Uterus (tissue), 4 donors: Measurements from ENCODE around the gene CRELD1. TPM values are rescaled to one million over a fixed set of nuclear protein-coding genes. Genes with fewer than 3 reads are reported as not detected.

Experiments used
- DNase-seq, 2 donors: peaks; one replicate each; pipeline ENCODE4 v3.0.0-alpha.2; 2019 to 2020
- H3K27ac ChIP-seq, 2 donors: fragments of 200-600 bp; sonication (generic); 1 replicate in 1 of 2; 2 replicates in 1 of 2; pipeline ENCODE4 v1.5.1; 2016 to 2018
- H3K27me3 ChIP-seq, 2 donors: fragments of 200-600 bp; sonication (generic); one replicate each; pipeline ENCODE4 v1.5.1; 2018 to 2019; ENCODE audit warnings: control low read depth in 1 of 2
- H3K36me3 ChIP-seq, 2 donors: fragments of 200-600 bp; sonication (generic); one replicate each; pipeline ENCODE4 v1.5.1; 2019; ENCODE audit warnings: control low read depth in 1 of 2
- H3K4me1 ChIP-seq, 2 donors: fragments of 200-600 bp; sonication (generic); one replicate each; pipeline ENCODE4 v1.5.1; 2018 to 2019; ENCODE audit warnings: control low read depth in 1 of 2
- H3K4me3 ChIP-seq, 2 donors: fragments of 200-600 bp; sonication (generic); 1 replicate in 1 of 2; 2 replicates in 1 of 2; pipeline ENCODE4 v1.5.1; 2018 to 2019; ENCODE audit warnings: mild to moderate bottlenecking in 1 of 2
- H3K9me3 ChIP-seq, 2 donors: fragments of 200-600 bp; sonication (generic); one replicate each; pipeline ENCODE4 v1.5.1; 2019; ENCODE audit warnings: control low read depth in 1 of 2
- CTCF ChIP-seq, 4 experiments: fragments of 200-600 bp in 2 of 4; fragments of 450-650 bp in 2 of 4; sonication (generic) in 2 of 4; IDR thresholded peaks; one replicate each; pipeline ENCODE4 v1.5.1; 2016 to 2019; ENCODE audit warnings: antibody characterized with exemption in 4 of 4, mild to moderate bottlenecking in 2 of 4, moderate library complexity in 1 of 4
- POLR2A ChIP-seq, 2 donors: fragments of 450-650 bp; IDR thresholded peaks; one replicate each; pipeline ENCODE4 v1.6.1; 2016; ENCODE audit warnings: antibody characterized with exemption in 2 of 2, mild to moderate bottlenecking in 1 of 2, moderate library complexity in 1 of 2
- intact Hi-C: fragments of 100-400 bp; cut with DNase I; formaldehyde crosslinking; loops from one replicate; pipeline ENCODE4 v1.15.1; 2023; ENCODE audit warnings: low total_unique reads
- total RNA-seq, 4 donors: library from RNA; depleted of rRNA in 3 of 4; stranded (reverse); fragments of >200 nt in 3 of 4; gene quantifications; one replicate each; pipeline versions ENCODE4 v1.1.0 to v1.2.4, GENCODE V29; 2014 to 2023
- donor health status: DM: yes; HTN: yes; CAD: no.

CRELD1 gene
- total RNA-seq, 4 donors from 2014 or later = 20.4 to 38.8 (median 29.1) TPM

- no peaks in the 10 kb centered on the region for H3K9me3 ChIP-seq
- DNase-seq = no peak
- no peak overlapping the region for H3K4me3 ChIP-seq
- H3K36me3 ChIP-seq = no peaks in the 10 kb centered on the region
- peaks cover 0 to 3% of the 10 kb centered on the region in 2 donors for H3K4me1 ChIP-seq
- intact Hi-C loops = loop anchor here (10.0 kb wide), 1 partner anchor 45 kb away; no protein-coding TSS in a partner anchor
- TF ChIP-seq CTCF (IDR thresholded peaks at IDR 0.05) (no peak), POLR2A (IDR thresholded peaks at IDR 0.05) (no peak)
- no peak overlapping the region for H3K27ac ChIP-seq
- no peaks in the 10 kb centered on the region for H3K27me3 ChIP-seq
Observed at GRCh38 chr3:9909221-9910013, 24.2 kb upstream of the CRELD1 start.

DNA sequence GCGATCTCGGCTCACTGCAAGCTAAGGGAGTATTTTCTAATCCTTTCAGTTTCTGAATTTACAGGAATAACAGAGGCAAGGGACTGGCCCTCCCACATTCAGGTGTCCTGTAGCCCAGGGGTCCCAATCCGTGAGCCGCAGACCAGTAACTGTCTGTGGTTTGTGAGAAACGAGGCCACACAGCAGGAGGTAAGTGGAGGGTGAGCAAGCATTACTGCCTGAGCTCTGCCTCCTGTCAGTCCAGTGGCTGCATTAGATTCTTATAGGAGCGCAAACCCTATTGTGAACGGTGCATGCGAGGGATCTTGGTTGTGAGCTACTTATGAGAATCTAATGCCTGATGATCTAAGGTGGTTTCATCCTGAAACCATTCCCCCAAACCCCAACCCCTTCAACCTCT is 21.8 kb upstream of the CRELD1 start:
- TF ChIP-seq CTCF (IDR thresholded peaks at IDR 0.05) (no peak), POLR2A (IDR thresholded peaks at IDR 0.05) (no peak)
- H3K4me1 ChIP-seq = peaks cover 0 to 8% of the 10 kb centered on the region in 2 donors
- no peak overlapping the region for H3K27ac ChIP-seq
- no peaks in the 10 kb centered on the region for H3K9me3 ChIP-seq
- intact Hi-C loops = loop anchor here (10.0 kb wide), 1 partner anchor 47 kb away; no protein-coding TSS in a partner anchor
- H3K4me3 ChIP-seq = no peak overlapping the region
- H3K36me3 ChIP-seq = no peaks in the 10 kb centered on the region
- DNase-seq = no peak
- H3K27me3 ChIP-seq = no peaks in the 10 kb centered on the region

DNA sequence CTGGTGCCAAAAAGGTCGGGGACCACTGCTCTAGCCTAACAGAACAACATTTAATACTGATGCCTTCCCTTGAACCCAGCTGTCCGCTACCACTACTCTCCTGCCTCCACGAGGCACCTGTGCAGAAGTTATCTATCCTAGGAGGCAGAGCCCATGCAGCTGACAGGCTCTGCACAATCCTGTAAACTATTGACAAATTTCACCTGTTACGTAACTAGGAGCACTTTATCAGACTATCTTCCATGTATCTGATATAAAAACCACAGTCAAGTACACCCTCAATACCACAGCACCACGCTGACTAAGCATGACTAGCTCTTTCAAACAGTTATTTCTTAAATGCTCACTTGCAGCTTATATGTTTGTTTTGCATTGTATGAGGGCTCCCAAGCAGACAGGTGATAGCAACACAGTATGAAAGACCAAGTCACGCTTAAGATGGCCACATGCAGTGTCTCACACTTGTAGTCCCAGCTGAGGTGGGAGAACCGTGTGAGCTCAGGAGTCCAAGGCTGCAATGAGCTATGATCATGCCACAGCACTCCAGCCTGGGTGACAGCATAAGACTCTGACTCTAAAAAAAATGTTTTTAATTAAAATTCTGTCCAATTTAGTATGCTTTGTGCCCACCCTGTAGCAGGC is 21.2 kb upstream of the CRELD1 start:
- Histone ChIP-seq H3K27me3 (no peaks in the 10 kb centered on the region), H3K9me3 (no peaks in the 10 kb centered on the region), H3K4me1 (peaks cover 0 to 8% of the 10 kb centered on the region in 2 donors), H3K36me3 (no peaks in the 10 kb centered on the region), H3K27ac (no peak overlapping the region), H3K4me3 (no peak overlapping the region)
- intact Hi-C loops = loop anchor here (10.0 kb wide), 1 partner anchor 48 kb away; no protein-coding TSS in a partner anchor
- DNase-seq = no peak
- TF ChIP-seq CTCF (IDR thresholded peaks at IDR 0.05) = no peak
- no peak for TF ChIP-seq POLR2A (IDR thresholded peaks at IDR 0.05)

- Histone ChIP-seq H3K27ac (peak overlapping the region in 1 of 2 donors; percentile 93), H3K27me3 (no peaks in the 10 kb centered on the region), H3K9me3 (no peaks in the 10 kb centered on the region), H3K36me3 (no peaks in the 10 kb centered on the region), H3K4me3 (no peak overlapping the region), H3K4me1 (peaks cover 4 to 14% of the 10 kb centered on the region in 2 donors)
- DNase-seq = no peak
- intact Hi-C loops = loop anchor here (10.0 kb wide), 1 partner anchor 49 kb away; no protein-coding TSS in a partner anchor
- no peak for TF ChIP-seq CTCF (IDR thresholded peaks at IDR 0.05)
- no peak for TF ChIP-seq POLR2A (IDR thresholded peaks at IDR 0.05)
Observed at GRCh38 chr3:9913601-9914000, 20.0 kb upstream of the CRELD1 start.

DNA sequence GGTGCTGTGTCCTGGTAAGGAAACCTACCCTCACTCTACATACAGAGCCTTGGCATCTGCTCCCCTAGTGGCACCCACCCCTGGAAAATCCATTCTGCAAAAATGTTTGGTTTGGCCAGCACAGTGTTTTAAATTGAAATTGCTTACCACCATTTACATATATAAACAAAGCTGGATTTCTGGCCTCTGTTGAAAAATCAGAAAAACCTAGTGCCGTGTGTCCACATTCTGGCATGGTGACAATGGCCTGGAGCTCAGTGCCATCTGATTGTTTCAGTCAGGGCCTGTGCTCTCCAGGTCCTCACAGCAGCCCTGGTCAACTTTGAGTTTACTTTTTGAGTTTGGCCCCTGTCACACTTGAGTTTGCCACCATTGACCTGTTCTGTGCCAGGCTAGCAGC is 19.6 kb upstream of the CRELD1 start:
- intact Hi-C loops = loop anchor here (10.0 kb wide), 1 partner anchor 49 kb away; no protein-coding TSS in a partner anchor
- no peak for DNase-seq

More for the DNA sequence above, 19.6 kb upstream of the CRELD1 start:
- H3K9me3 ChIP-seq = no peaks in the 10 kb centered on the region
- H3K27me3 ChIP-seq = no peaks in the 10 kb centered on the region
- TF ChIP-seq CTCF (IDR thresholded peaks at IDR 0.05) (no peak), POLR2A (IDR thresholded peaks at IDR 0.05) (no peak)
- peak overlapping the region; percentile 90 to 93 for H3K27ac ChIP-seq
- no peaks in the 10 kb centered on the region for H3K36me3 ChIP-seq
- H3K4me1 ChIP-seq = peaks cover 4 to 14% of the 10 kb centered on the region in 2 donors
- no peak overlapping the region for H3K4me3 ChIP-seq
